SK-N-SH (cell line): ENCODE data around the gene ARHGAP4. TPM values are rescaled to one million over a fixed set of nuclear protein-coding genes. Genes with fewer than 3 reads are reported as not detected.

Experiments
- CTCF ChIA-PET: fragments of 300-600, 350-600 bp; formaldehyde crosslinking; extraction: SDS; loops from one replicate; lab custom pipeline; 2021; lab: Yijun Ruan, JAX
- POLR2A ChIA-PET: fragments of 350-600 bp; sonication (Branson Sonifier 250); formaldehyde crosslinking; extraction: SDS; loops from one replicate; lab custom pipeline; 2020; ENCODE audit warnings: antibody characterized with exemption, inconsistent platforms; lab: Yijun Ruan, JAX
- DNase-seq: peaks from one replicate; pipeline ENCODE4 v3.0.0; 2012
- H2AFZ ChIP-seq: fragments of 200-600 bp; sonication (generic); 2 replicates; pipeline ENCODE4 v1.8.1; 2016; ENCODE audit warnings: antibody characterized with exemption, mild to moderate bottlenecking, low read depth
- H3F3A ChIP-seq: fragments of 200-600 bp; sonication (generic); replicated peaks from 2 replicates; pipeline ENCODE3; 2016; ENCODE audit warnings: antibody characterized with exemption, mild to moderate bottlenecking; ENCODE audit not compliant: insufficient read depth
- H3K27ac ChIP-seq, 2 experiments: fragments of 200-500 bp in 1 of 2; fragments of 200-600 bp in 1 of 2; sonication (Bioruptor generic) in 1 of 2; sonication (generic), shearing (Covaris generic) in 1 of 2; 2 replicates each; pipeline versions ENCODE4 v1.5.1 to v1.6.1; 2014 to 2016; ENCODE audit warnings: low read depth in 2 of 2, inconsistent platforms in 1 of 2, low read length in 1 of 2, mild to moderate bottlenecking in 1 of 2, mixed read lengths in 1 of 2
- H3K27me3 ChIP-seq: fragments of 200-600 bp; sonication (generic), shearing (Covaris generic); 2 replicates; pipeline ENCODE4 v1.6.1; 2016; ENCODE audit warnings: mixed run types; ENCODE audit not compliant: insufficient read depth
- H3K36me3 ChIP-seq, 2 experiments: fragments of 200-500 bp in 1 of 2; fragments of 200-600 bp in 1 of 2; sonication (Bioruptor generic) in 1 of 2; sonication (generic) in 1 of 2; replicated peaks in 1 of 2; 2 replicates each; pipeline versions ENCODE3 to v1.5.1; 2014 to 2016; ENCODE audit warnings: low read length in 1 of 2, mild to moderate bottlenecking in 1 of 2; ENCODE audit not compliant: insufficient read depth in 2 of 2, control insufficient read depth in 1 of 2
- H3K4me1 ChIP-seq, 2 experiments: fragments of 200-500 bp in 1 of 2; fragments of 200-600 bp in 1 of 2; sonication (Bioruptor generic) in 1 of 2; sonication (generic), shearing (Covaris generic) in 1 of 2; 2 replicates each; pipeline versions ENCODE4 v1.5.1 to v1.6.1; 2014 to 2016; ENCODE audit warnings: low read depth in 1 of 2, low read length in 1 of 2, mixed run types in 1 of 2; ENCODE audit not compliant: insufficient read depth in 2 of 2, control insufficient read depth in 1 of 2
- H3K4me2 ChIP-seq: fragments of 200-600 bp; sonication (generic), shearing (Covaris generic); 2 replicates; pipeline ENCODE4 v1.6.1; 2017; ENCODE audit warnings: mixed run types
- H3K4me3 ChIP-seq, 2 experiments: fragments of 200-500 bp in 1 of 2; fragments of 200-600 bp in 1 of 2; sonication (Bioruptor generic) in 1 of 2; sonication (generic), shearing (Covaris generic) in 1 of 2; 2 replicates each; pipeline versions ENCODE4 v1.5.1 to v1.8.1; 2014 to 2016; ENCODE audit warnings: low read depth in 2 of 2, inconsistent platforms in 1 of 2, low read length in 1 of 2, mild to moderate bottlenecking in 1 of 2, mixed read lengths in 1 of 2, moderate library complexity in 1 of 2
- H3K79me2 ChIP-seq: fragments of 200-600 bp; sonication (generic); 2 replicates; pipeline ENCODE4 v1.8.1; 2017; ENCODE audit warnings: mild to moderate bottlenecking; ENCODE audit not compliant: insufficient read depth
- H3K9ac ChIP-seq: fragments of 200-600 bp; sonication (generic); 2 replicates; pipeline ENCODE4 v1.6.1; 2017; ENCODE audit warnings: mixed run types
- H3K9me2 ChIP-seq: fragments of 200-600 bp; sonication (generic); 2 replicates; pipeline ENCODE4 v1.6.1; 2017; ENCODE audit warnings: mixed run types
- H3K9me3 ChIP-seq: fragments of 200-600 bp; sonication (generic); 2 replicates; pipeline ENCODE4 v1.6.1; 2017; ENCODE audit warnings: mixed run types, mild to moderate bottlenecking, moderate library complexity
- H4K20me1 ChIP-seq: fragments of 200-600 bp; sonication (generic); 2 replicates; pipeline ENCODE4 v1.6.1; 2017; ENCODE audit warnings: mild to moderate bottlenecking, mixed run types; ENCODE audit not compliant: insufficient read depth
- ELF1 ChIP-seq: IDR thresholded peaks from 2 replicates; pipeline ENCODE4 v1.4.0; 2012
- EZH2phosphoT487 ChIP-seq: fragments of 200-600 bp; sonication (generic); IDR thresholded peaks from 2 replicates; pipeline ENCODE4 v1.6.1; 2017; ENCODE audit warnings: low read depth, mixed run types, mild to moderate bottlenecking, antibody characterized with exemption, moderate library complexity, borderline replicate concordance
- FOXM1 ChIP-seq: IDR thresholded peaks from 2 replicates; pipeline ENCODE4 v1.4.0; 2012; ENCODE audit warnings: low read depth, mild to moderate bottlenecking
- GABPA ChIP-seq: IDR thresholded peaks from 2 replicates; pipeline ENCODE4 v1.4.0; 2012; ENCODE audit warnings: low read depth, mild to moderate bottlenecking
- IRF3 ChIP-seq: fragments of 150-350 bp; IDR thresholded peaks from 2 replicates; pipeline ENCODE4 v1.6.1; 2016; ENCODE audit warnings: mild to moderate bottlenecking, low read depth, low read length
- MEF2A ChIP-seq: IDR thresholded peaks from 2 replicates; pipeline ENCODE4 v1.4.0; 2012; ENCODE audit warnings: low read depth, borderline replicate concordance
- MXI1 ChIP-seq: IDR thresholded peaks from 2 replicates; pipeline ENCODE4 v1.6.1; 2012; ENCODE audit warnings: mild to moderate bottlenecking, low read depth, low read length, improper control_type of control experiment
- POLR2AphosphoS5 ChIP-seq: IDR thresholded peaks from 2 replicates; pipeline ENCODE4 v1.6.1; 2012; ENCODE audit warnings: low read depth, low read length
- RAD21 ChIP-seq: IDR thresholded peaks from 2 replicates; pipeline ENCODE4 v1.6.1; 2012; ENCODE audit warnings: mild to moderate bottlenecking, low read length
- REST ChIP-seq: IDR thresholded peaks from 2 replicates; pipeline ENCODE4 v1.6.1; 2012; ENCODE audit warnings: mild to moderate bottlenecking, low read depth, low read length, moderate library complexity
- RFX5 ChIP-seq: IDR thresholded peaks from 2 replicates; pipeline ENCODE4 v1.6.1; 2012; ENCODE audit warnings: mild to moderate bottlenecking, improper control_type of control experiment, low read length
- RXRA ChIP-seq: IDR thresholded peaks from 2 replicates; pipeline ENCODE4 v1.4.0; 2012; ENCODE audit warnings: low read depth, mild to moderate bottlenecking, borderline replicate concordance
- SMC3 ChIP-seq: IDR thresholded peaks from 2 replicates; pipeline ENCODE4 v1.6.1; 2012; ENCODE audit warnings: low read depth, low read length, improper control_type of control experiment
- TEAD4 ChIP-seq: IDR thresholded peaks from 2 replicates; pipeline ENCODE4 v1.4.0; 2012; ENCODE audit warnings: mild to moderate bottlenecking, borderline replicate concordance; ENCODE audit not compliant: insufficient read depth
- USF1 ChIP-seq: IDR thresholded peaks from 2 replicates; pipeline ENCODE4 v1.4.0; 2012; ENCODE audit warnings: low read depth, borderline replicate concordance
- YY1 ChIP-seq: IDR thresholded peaks from 2 replicates; pipeline ENCODE4 v1.4.0; 2012; ENCODE audit warnings: low read depth, mild to moderate bottlenecking
- ZBTB33 ChIP-seq: IDR thresholded peaks from 2 replicates; pipeline ENCODE4 v1.4.0; 2012; ENCODE audit warnings: low read depth, borderline replicate concordance
- WGBS: methylation state at CpG from one replicate; pipeline ENCODE4 v1.1.6; 2017; ENCODE audit warnings: low lambda C conversion rate; 5-methylcytosine and 5-hydroxymethylcytosine counted together
- polyA plus RNA-seq, 3 experiments: library from polyadenylated mRNA; depleted of rRNA; stranded (reverse); fragments of >200 nt; gene quantifications; 2 replicates each; pipeline ENCODE4 v1.2.3, GENCODE V29; 2012

ARHGAP4 gene
- polyA plus RNA-seq, 1 of the 3 experiments (the other 2 are of a cell fraction), result 1.6 TPM

GRCh38 chrX:153917869-153918268 lies 8.2 kb downstream of the ARHGAP4 start (continued):
- TF ChIP-seq ZBTB33 (no peak), POLR2AphosphoS5 (no peak), RAD21 (no peak), MEF2A (no peak), RXRA (no peak), USF1 (no peak), MXI1 (no peak)

GRCh38 chrX:153913701-153914100 lies 12.4 kb downstream of the ARHGAP4 start:
- H3K4me2 ChIP-seq, result no peak overlapping the region
- no peak for DNase-seq
- TF ChIP-seq GABPA (no peak), ELF1 (no peak), MEF2A (no peak)
- ChIA-PET CTCF (interaction anchor here (1.5 to 9.3 kb wide), 2 partner anchors 9 to 10 kb away, joined by 4 to 130 read pairs; partner anchors contain the start of genes ARHGAP4 and AVPR2), POLR2A (no interaction called here)
- H3K4me1 ChIP-seq, result no peaks in the 10 kb centered on the region; a peak in 1 of 4 replicates
- peaks cover 62% of the 10 kb centered on the region for H3K27me3 ChIP-seq
- no peak overlapping the region for H3K27ac ChIP-seq
- H3K9me3 ChIP-seq, result no peaks in the 10 kb centered on the region
- no peak overlapping the region for H3K4me3 ChIP-seq
- no peaks in the 10 kb centered on the region for H3K9me2 ChIP-seq
- no peaks in the 10 kb centered on the region; the same call in 1 of the 2 replicates for H4K20me1 ChIP-seq
- no peak overlapping the region for H2AFZ ChIP-seq
- H3K79me2 ChIP-seq, result no peaks in the 10 kb centered on the region
- H3K36me3 ChIP-seq, result no peaks in the 10 kb centered on the region
- H3F3A ChIP-seq, result no peaks in the 10 kb centered on the region
- H3K9ac ChIP-seq, result no peak overlapping the region
- WGBS, result 37% methylated on average over 5 of the region's 17 CpGs

GRCh38 chrX:153913211-153913610 lies 12.9 kb downstream of the ARHGAP4 start:
- Histone ChIP-seq H3K9ac (no peak overlapping the region), H3K36me3 (no peaks in the 10 kb centered on the region), H3K4me2 (no peak overlapping the region), H3K4me1 (no peaks in the 10 kb centered on the region; a peak in 1 of 4 replicates), H3K79me2 (no peaks in the 10 kb centered on the region), H4K20me1 (no peaks in the 10 kb centered on the region; the same call in 1 of the 2 replicates), H2AFZ (no peak overlapping the region), H3K9me3 (no peaks in the 10 kb centered on the region), H3F3A (no peaks in the 10 kb centered on the region), H3K27ac (no peak overlapping the region), H3K9me2 (no peaks in the 10 kb centered on the region), H3K4me3 (no peak overlapping the region), H3K27me3 (peaks cover 59% of the 10 kb centered on the region)
- CTCF ChIA-PET, result interaction anchor here (0.8 to 9.3 kb wide), 4 partner anchors 9 to 36 kb away, joined by 3 to 130 read pairs (median 4); partner anchors contain the start of genes ARHGAP4 and AVPR2
- WGBS, result 30% methylated on average over 2 of the region's 17 CpGs
- POLR2A ChIA-PET, result no interaction called here
- DNase-seq, result no peak
- TF ChIP-seq REST (no peak), RFX5 (no peak), RXRA (no peak), SMC3 (no peak), USF1 (no peak), IRF3 (no peak), YY1 (no peak), EZH2phosphoT487 (no peak), MXI1 (no peak), TEAD4 (no peak), FOXM1 (no peak)
